ENCODE data around the gene RBPJL.

DNA sequence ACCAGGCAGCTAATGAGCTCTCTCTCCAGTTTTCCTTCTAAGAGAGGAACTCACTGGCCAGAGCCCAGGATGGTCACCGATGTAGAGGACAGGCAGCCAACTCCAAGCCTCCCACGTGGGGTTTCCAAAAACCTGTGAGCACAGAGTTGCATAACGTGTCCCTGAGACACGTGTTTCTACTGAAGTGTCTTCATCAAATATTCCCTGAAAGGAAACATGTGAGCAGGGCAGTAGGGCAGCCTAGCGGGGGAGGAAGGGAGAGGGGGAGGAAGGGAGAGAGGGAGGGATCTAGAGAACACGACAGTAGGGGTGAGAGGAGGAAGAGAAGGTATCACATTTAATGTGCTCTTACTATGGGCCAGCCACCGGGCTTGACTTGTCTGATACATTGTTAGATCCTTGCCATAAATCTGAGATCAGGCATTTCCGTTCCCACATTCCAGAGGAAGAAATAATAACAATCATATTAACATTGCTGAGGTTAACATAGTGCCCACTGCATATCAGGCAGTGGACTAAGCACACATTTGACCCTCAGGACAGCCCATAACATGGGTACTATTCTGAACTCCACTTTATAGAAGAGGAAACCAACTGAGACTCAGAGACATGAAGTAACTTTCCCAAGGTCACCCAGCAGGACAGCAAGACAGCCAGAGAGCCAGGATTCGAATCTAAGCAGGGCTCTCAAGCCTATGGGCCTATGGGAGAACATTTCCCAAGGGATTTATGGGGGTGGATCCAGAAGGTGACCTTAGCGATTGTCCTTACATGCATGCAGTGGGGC, 51.8 kb downstream of the RBPJL start:
- no peak for TF ChIP-seq SMAD4 (CRISPR knock-in tag; IDR thresholded peaks at IDR 0.05)
- no peak for TF ChIP-seq CTCF (IDR thresholded peaks at IDR 0.05)
- TF ChIP-seq, protein P1, sequence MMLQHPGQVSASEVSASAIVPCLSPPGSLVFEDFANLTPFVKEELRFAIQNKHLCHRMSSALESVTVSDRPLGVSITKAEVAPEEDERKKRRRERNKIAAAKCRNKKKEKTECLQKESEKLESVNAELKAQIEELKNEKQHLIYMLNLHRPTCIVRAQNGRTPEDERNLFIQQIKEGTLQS (CRISPR knock-in tag; conservative IDR thresholded peaks at IDR 0.05): no peak
- no peak for TF ChIP-seq E2F1 (CRISPR knock-in tag; IDR thresholded peaks at IDR 0.05)

Measured in WTC11 (cell line).